Lung (tissue), 12 donors: ENCODE measurements around the gene KCNH3. TPM values are rescaled to one million over a fixed set of nuclear protein-coding genes. Genes with fewer than 3 reads are reported as not detected.

Experiments used
- ATAC-seq: fragments of 200-7000 bp; cut with Tn5 transposase; one replicate; pipeline ENCODE4 v1.9.1; 2020; ENCODE audit warnings: moderate number of reproducible peaks; ENCODE audit not compliant: insufficient read depth, low FRiP score
- DNase-seq, 3 donors: peaks; one replicate each; pipeline ENCODE4 v3.0.0-alpha.2; 2013 to 2017
- H3K27ac ChIP-seq, 2 donors: one replicate each; pipeline ENCODE4 v1.5.1; 2013; ENCODE audit warnings: mild to moderate bottlenecking in 2 of 2, moderate library complexity in 2 of 2, control low read depth in 1 of 2, inconsistent platforms in 1 of 2, low read depth in 1 of 2, low read length in 1 of 2
- H3K27me3 ChIP-seq, 3 donors: one replicate each; pipeline ENCODE4 v1.5.1; 2013; ENCODE audit warnings: low read length in 2 of 3; ENCODE audit not compliant: control insufficient read depth in 3 of 3, insufficient read depth in 3 of 3
- H3K36me3 ChIP-seq, 4 donors: one replicate each; pipeline ENCODE4 v1.5.1; 2013; ENCODE audit warnings: low read length in 4 of 4, mild to moderate bottlenecking in 1 of 4, moderate library complexity in 1 of 4; ENCODE audit not compliant: control insufficient read depth in 4 of 4, insufficient read depth in 4 of 4
- H3K4me1 ChIP-seq, 5 donors: one replicate each; pipeline ENCODE4 v1.5.1; 2013; ENCODE audit warnings: low read length in 5 of 5, mild to moderate bottlenecking in 2 of 5, moderate library complexity in 1 of 5; ENCODE audit not compliant: control insufficient read depth in 5 of 5, insufficient read depth in 5 of 5
- H3K4me3 ChIP-seq: one replicate; pipeline ENCODE4 v1.5.1; 2013; ENCODE audit warnings: mild to moderate bottlenecking, control low read depth, moderate library complexity
- H3K9ac ChIP-seq, 2 donors: one replicate each; pipeline ENCODE4 v1.5.1; 2013; ENCODE audit warnings: low read length in 2 of 2, control low read depth in 1 of 2; ENCODE audit not compliant: insufficient read depth in 1 of 2
- H3K9me3 ChIP-seq, 4 donors: one replicate each; pipeline ENCODE4 v1.5.1; 2013; ENCODE audit warnings: low read length in 3 of 4, mild to moderate bottlenecking in 1 of 4, moderate library complexity in 1 of 4; ENCODE audit not compliant: control insufficient read depth in 4 of 4, insufficient read depth in 3 of 4
- WGBS, 2 donors: extraction: QIAGEN DNeasy Blood & Tissue Kit; methylation state at CpG; one replicate each; pipeline ENCODE4 v1.1.7; 2013; 5-methylcytosine and 5-hydroxymethylcytosine counted together
- polyA plus RNA-seq, 2 donors: library from polyadenylated mRNA; stranded (reverse); fragments of 200-250 nt; gene quantifications; one replicate each; pipeline ENCODE4 v1.2.1, GENCODE V29; 2013
- total RNA-seq, 2 donors: library from RNA; depleted of rRNA in 1 of 2; stranded (reverse); fragments of >200 nt in 1 of 2; gene quantifications; one replicate each; pipeline ENCODE4 v1.2.1, GENCODE V29; 2014 to 2021
- TF ChIP-seq, protein P1 (sequence below): IDR thresholded peaks from 2 replicates; pipeline ENCODE4 v1.5.1; 2012; ENCODE audit warnings: mild to moderate bottlenecking; ENCODE audit errors: control extremely low read depth, extremely low read depth
- donor health status: control.
- donor health status: control.
- donor health status: Bipolar disorder and iron deficiency.
- donor health status: healthy.
- donor health status: DM: yes; HTN: yes; CAD: no.

KCNH3 gene
- total and polyA plus RNA-seq, 4 donors, result 1.1 to 7.1 (median 1.6) TPM

GRCh38 chr12:49578471-49579112 is 39.8 kb downstream of the KCNH3 start:
- DNase-seq (no peak), ATAC-seq (no peak)
- Histone ChIP-seq H3K4me1 (peaks cover 0 to 22% (median 10%) of the 10 kb centered on the region in 5 donors), H3K36me3 (peaks cover 0 to 6% (median 1%) of the 10 kb centered on the region in 4 donors), H3K9ac (no peak overlapping the region), H3K4me3 (no peak overlapping the region), H3K9me3 (no peaks in the 10 kb centered on the region), H3K27me3 (no peaks in the 10 kb centered on the region), H3K27ac (no peak overlapping the region)
- TF ChIP-seq, protein P1, sequence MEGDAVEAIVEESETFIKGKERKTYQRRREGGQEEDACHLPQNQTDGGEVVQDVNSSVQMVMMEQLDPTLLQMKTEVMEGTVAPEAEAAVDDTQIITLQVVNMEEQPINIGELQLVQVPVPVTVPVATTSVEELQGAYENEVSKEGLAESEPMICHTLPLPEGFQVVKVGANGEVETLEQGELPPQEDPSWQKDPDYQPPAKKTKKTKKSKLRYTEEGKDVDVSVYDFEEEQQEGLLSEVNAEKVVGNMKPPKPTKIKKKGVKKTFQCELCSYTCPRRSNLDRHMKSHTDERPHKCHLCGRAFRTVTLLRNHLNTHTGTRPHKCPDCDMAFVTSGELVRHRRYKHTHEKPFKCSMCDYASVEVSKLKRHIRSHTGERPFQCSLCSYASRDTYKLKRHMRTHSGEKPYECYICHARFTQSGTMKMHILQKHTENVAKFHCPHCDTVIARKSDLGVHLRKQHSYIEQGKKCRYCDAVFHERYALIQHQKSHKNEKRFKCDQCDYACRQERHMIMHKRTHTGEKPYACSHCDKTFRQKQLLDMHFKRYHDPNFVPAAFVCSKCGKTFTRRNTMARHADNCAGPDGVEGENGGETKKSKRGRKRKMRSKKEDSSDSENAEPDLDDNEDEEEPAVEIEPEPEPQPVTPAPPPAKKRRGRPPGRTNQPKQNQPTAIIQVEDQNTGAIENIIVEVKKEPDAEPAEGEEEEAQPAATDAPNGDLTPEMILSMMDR, result no peak
- WGBS, 2 donors, result 85% methylated on average over 13 of the region's 13 CpGs

DNA sequence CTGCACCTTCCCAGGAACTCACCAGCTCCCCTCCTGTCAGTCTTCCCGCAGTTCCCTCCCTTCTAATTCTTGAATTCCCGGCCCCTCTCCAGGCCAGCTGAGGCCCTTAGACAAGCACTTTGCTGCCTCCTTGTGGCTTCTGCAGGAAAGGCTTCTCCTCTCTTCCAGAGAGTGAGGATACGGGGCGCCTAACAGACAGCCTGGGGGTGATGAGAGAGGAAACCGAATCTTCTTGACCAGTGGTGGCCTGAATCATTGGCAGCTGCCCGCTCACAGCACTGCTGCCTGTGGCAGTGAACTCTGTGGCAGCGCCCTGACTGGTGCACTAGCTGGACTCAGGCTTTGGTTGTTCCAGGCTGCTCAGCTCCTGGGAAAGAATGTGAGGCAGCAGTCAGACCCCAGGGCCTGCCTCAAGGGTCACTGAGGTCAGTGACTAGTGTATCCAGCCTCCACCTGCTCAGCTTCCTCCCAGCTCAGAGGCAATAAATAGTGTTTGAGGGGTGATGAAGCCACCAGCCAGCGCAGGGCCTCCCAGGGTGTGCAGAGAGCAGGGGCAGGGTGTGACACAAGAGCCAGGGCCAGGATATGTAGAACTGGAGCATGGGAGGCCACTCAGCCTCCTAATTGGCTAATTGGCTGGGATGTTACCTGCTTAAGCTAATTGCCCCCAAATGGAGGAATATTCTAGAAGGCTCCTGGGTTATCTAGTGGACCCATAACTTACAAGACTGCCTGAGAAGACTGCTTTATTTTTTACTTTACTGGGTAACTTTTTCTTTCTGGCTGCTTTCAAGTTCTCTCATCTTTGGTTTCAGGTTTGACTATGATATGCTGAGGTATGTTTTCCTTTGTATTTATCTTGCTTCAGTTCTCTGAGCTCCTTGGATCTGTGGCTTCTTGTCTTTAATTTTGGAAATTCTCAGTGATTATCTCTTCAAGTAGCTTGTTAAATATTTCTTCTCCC is 42.0 kb downstream of the KCNH3 start:
- Histone ChIP-seq H3K9ac (no peak overlapping the region), H3K4me1 (peaks cover 0 to 25% (median 10%) of the 10 kb centered on the region in 5 donors), H3K9me3 (no peaks in the 10 kb centered on the region), H3K27ac (no peak overlapping the region), H3K27me3 (no peaks in the 10 kb centered on the region), H3K36me3 (peaks cover 0 to 11% (median 5%) of the 10 kb centered on the region in 4 donors), H3K4me3 (no peak overlapping the region)
- TF ChIP-seq, protein P1, result peak; percentile 71
- DNase-seq, result peak; percentile 77 to 81 (median 78)
- ATAC-seq, result peak; percentile 51
- 41 to 44% methylated on average over 8 of the region's 8 CpGs for WGBS, 2 donors

GRCh38 chr12:49582201-49582600 is 43.4 kb downstream of the KCNH3 start:
- 84 to 88% methylated on average over 1 of the region's 1 CpG for WGBS, 2 donors
- Histone ChIP-seq H3K27ac (no peak overlapping the region), H3K4me3 (no peak overlapping the region), H3K4me1 (peaks cover 0 to 25% (median 10%) of the 10 kb centered on the region in 5 donors), H3K27me3 (no peaks in the 10 kb centered on the region), H3K9me3 (no peaks in the 10 kb centered on the region), H3K36me3 (peaks cover 0 to 12% (median 6%) of the 10 kb centered on the region in 4 donors), H3K9ac (no peak overlapping the region)
- TF ChIP-seq, protein P1, result no peak
- DNase-seq (no peak), ATAC-seq (no peak)
